ENCODE results near the gene MMP25.

MMP25 gene

DNA sequence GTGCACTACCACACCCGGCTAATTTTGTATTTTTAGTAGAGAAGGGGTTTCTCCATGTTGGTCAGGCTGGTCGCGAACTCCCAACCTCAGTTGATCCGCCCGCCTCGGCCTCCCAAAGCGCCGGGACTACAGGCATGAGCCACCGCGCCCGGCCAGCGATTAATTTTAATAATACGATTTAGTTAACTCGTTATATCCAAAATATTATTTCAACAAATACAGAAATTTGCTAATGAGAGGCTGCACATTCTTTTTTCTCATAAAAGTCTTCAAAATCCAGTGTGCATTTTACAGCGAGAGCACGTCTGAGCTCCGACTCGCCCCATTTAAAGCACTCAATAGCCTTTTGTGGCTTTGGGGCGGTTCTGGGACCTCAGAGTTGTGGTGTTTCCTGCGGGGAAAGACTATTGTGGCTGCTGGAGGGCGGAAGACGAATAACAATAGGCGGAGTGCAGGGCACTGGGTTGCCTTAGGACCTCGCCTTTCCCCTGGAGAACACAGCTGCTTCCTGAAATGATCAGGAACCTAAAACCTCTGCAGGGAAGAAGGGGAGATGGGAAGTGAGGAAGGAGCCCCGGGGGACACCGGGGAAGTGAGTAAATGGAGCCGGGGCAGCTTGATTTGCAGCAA, 55.6 kb downstream of the MMP25 start:
- no peak for DNase-seq (ENCODE audit: low read depth, low spot score)
- no peak overlapping the region for H3K4me3 ChIP-seq (ENCODE audit: low read length)

DNA sequence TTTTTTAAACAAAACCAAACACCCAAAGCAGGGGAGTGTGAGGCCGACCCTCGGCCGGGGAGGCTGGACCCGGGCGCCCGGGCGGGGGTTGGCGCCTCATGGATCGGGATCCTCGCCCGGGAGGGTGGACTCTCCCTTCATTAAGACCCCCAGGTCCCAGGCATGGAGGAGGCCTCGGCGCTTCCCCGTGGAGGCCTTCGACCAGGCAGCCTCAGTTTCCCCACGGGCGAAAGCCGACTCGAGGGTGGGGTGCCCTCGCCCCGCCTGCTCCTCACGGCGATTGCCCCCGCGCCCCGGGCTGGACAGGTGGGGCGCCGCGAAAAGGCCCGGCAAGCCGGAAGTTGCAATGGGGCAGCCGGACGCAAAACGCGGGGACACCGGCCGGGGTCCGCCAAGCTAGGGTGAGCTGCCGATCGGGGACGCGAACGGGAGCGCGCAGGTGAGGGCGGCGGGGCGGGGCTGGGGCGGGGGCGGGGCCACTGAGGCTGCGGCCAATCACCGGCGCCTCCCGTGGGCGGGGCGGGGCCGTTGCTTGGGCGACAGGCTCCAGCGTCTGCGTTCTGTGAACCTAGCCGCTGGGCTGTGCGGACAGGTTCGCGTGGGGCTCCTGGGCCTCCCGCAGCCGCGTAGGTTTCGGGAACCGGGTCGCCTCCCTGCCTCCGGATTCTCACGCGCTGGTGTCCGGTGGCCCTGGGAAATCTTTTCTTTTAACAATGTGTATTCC, 60.0 kb downstream of the MMP25 start:
- peak overlapping the region; percentile 60 for H3K4me3 ChIP-seq (ENCODE audit: low read length)
- peak; percentile 60 for DNase-seq (ENCODE audit: low read depth, low spot score)
